ENCODE measurements around the gene PAFAH1B1. TPM values are rescaled to one million over a fixed set of nuclear protein-coding genes. Genes with fewer than 3 reads are reported as not detected.

Gene PAFAH1B1
- total RNA-seq, 4 donors from 2014 or later: 33.4 to 91.6 (median 78.8) TPM

DNA sequence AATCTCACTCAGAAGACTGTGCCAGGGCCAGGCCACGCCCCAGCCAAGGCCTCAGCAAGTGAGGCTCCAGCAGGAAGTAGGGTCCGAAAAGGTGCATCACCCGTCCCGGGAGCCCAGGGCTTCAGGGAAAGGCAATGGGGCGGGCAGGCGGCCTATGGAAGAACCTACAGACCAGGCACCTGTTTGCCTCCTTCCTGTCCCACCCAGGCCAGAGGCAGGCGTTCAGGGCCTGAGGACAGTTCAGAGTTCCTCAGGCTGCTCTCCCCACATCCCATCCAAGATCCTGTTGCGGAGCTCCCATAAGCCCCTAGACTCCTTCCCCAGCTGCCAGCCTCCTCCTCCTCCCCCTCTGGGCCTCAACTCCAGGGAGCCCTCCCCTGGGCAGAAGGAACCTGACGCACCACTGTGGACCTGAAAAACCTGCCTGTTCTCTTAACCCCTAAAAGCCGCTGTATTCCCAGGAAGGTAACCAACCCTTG lies 115.8 kb downstream of the PAFAH1B1 start:
- intact Hi-C loops (cut with DNase I): no loop called here
- Histone ChIP-seq H3K36me3 (peaks cover 0 to 21% (median 0%) of the 10 kb centered on the region in 3 donors), H3K27me3 (no peaks in the 10 kb centered on the region), H3K27ac (peak overlapping the region; percentile 91 to 96 (median 92)), H3K9me3 (no peaks in the 10 kb centered on the region), H3K4me3 (peak overlapping the region; percentile 84 to 99 (median 94)), H3K4me1 (peaks cover 48 to 90% (median 57%) of the 10 kb centered on the region in 3 donors)
- TF ChIP-seq POLR2A (IDR thresholded peaks at IDR 0.05): peak in 1 of 4 donors; percentile 36
- TF ChIP-seq, protein P1, sequence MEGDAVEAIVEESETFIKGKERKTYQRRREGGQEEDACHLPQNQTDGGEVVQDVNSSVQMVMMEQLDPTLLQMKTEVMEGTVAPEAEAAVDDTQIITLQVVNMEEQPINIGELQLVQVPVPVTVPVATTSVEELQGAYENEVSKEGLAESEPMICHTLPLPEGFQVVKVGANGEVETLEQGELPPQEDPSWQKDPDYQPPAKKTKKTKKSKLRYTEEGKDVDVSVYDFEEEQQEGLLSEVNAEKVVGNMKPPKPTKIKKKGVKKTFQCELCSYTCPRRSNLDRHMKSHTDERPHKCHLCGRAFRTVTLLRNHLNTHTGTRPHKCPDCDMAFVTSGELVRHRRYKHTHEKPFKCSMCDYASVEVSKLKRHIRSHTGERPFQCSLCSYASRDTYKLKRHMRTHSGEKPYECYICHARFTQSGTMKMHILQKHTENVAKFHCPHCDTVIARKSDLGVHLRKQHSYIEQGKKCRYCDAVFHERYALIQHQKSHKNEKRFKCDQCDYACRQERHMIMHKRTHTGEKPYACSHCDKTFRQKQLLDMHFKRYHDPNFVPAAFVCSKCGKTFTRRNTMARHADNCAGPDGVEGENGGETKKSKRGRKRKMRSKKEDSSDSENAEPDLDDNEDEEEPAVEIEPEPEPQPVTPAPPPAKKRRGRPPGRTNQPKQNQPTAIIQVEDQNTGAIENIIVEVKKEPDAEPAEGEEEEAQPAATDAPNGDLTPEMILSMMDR (IDR thresholded peaks at IDR 0.05): no peak
- WGBS, 2 donors: 19 to 33% methylated on average over 1 to 8 of the region's 10 CpGs
- DNase-seq: no peak

DNA sequence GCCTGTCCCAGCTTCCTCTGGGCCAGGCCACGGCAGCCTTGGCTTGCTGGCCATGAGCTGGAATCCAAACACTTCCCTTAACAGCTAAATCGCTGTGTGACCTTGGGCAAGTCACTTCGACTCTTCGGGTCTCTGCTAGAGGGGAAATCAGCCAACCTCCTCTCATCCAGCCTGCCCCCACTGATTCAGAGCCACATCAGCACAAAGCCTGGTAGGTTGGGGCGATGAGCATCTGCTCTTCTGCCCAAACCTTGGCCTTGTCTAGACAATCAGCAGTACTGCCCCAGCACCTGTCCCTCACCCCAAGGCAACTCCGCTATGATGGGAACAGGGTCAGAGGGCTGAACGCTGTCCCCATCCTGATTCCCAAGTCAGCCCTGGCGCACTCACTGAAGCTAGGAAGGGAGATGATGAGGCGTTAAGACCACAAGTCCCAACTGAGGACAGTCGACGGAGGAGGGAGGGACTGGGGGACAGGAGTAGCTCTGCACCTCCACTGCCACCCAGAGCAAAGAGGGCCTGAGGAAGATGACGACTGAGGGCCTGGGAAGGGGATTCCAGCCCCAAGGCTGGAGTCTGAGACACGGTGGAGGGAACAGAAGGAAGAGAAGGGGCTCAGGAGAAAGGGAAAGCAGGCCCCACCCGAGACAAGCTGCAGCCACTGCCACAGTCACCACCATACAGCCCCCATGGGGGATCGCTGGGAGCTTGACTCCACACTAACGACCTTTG lies 116.8 kb downstream of the PAFAH1B1 start:
- Histone ChIP-seq H3K36me3 (peaks cover 0 to 11% (median 0%) of the 10 kb centered on the region in 3 donors), H3K27me3 (no peaks in the 10 kb centered on the region), H3K27ac (peak overlapping the region; percentile 91 to 96 (median 92)), H3K4me3 (peak overlapping the region; percentile 84 to 99 (median 94)), H3K9me3 (no peaks in the 10 kb centered on the region), H3K4me1 (peaks cover 48 to 81% (median 57%) of the 10 kb centered on the region in 3 donors)
- WGBS, 2 donors: 10 to 14% methylated on average over 6 to 13 of the region's 16 CpGs
- intact Hi-C loops (cut with DNase I): no loop called here
- no peak for DNase-seq
- TF ChIP-seq, protein P1 (IDR thresholded peaks at IDR 0.05): no peak
- no peak for TF ChIP-seq POLR2A (IDR thresholded peaks at IDR 0.05)

DNA sequence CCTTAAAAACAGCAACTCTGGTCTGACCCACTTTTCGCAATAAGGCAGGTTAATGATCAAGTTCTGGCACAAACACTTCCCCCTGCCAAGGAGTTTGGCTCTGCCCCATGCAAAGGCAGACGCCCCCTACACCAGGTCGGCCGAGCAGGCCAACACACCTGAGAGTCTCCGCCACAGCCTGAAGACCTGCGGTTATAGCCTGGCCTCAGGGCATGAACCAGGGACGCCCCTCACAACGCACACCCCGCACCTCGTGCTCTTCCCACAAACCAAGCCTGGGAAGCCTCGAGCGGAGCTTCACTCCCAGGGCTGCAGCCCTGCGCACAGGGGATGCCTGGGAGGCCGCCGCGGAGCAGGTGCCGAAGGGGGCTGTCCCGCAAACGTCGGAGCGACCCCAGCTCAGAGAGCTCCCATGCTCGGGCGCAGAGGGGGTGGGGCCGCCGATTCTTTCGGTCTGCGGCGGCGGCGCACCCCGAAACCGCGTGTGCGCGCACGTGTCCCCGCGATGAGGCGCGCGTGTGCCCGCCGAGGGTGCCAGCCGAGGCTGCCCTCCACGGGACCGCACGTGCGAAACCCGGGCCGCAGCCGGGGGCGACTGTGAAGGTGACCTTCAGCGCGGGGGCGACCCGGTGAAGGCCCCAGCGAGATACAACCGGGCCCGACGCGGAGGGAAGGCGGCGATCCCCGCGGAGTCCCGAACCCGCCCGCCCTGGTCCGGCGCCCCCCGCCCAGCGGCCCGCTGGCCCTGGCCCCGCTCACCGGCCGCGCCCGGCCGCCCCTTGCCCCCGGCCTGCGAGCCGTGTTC lies 117.6 kb downstream of the PAFAH1B1 start:
- Histone ChIP-seq H3K4me3 (peak overlapping the region; percentile 84 to 99 (median 94)), H3K4me1 (peaks cover 48 to 74% (median 57%) of the 10 kb centered on the region in 3 donors), H3K27ac (peak overlapping the region; percentile 91 to 96 (median 92)), H3K36me3 (peaks cover 0 to 3% (median 0%) of the 10 kb centered on the region in 3 donors), H3K9me3 (no peaks in the 10 kb centered on the region), H3K27me3 (no peaks in the 10 kb centered on the region)
- intact Hi-C loops (cut with DNase I): no loop called here
- WGBS, 2 donors: 1 to 13% methylated on average over 1 to 39 of the region's 82 CpGs
- TF ChIP-seq, protein P1 (IDR thresholded peaks at IDR 0.05): no peak
- no peak for TF ChIP-seq POLR2A (IDR thresholded peaks at IDR 0.05)
- no peak for DNase-seq

GRCh38 chr17:2711608-2712299 lies 118.3 kb downstream of the PAFAH1B1 start, which contains the start of gene CLUH:
TSS of gene CLUH (minus strand) at chr17:2711764. CDS start at chr17:2711661, 103 bp downstream.
- H3K4me3 ChIP-seq: peak within 1 kb of the TSS; percentile 84 to 99 (median 94)
- H3K4me1 ChIP-seq: peaks cover 48 to 66% (median 54%) of the 10 kb centered on the region in 3 donors
- no peaks in the 10 kb centered on the region for H3K27me3 ChIP-seq
- H3K27ac ChIP-seq: peak within 1 kb of the TSS; percentile 91 to 96 (median 92)
- H3K9me3 ChIP-seq: no peaks in the 10 kb centered on the region
- TF ChIP-seq, protein P1 (IDR thresholded peaks at IDR 0.05): no peak
- TF ChIP-seq POLR2A (IDR thresholded peaks at IDR 0.05): peak in 3 of 4 donors; percentile 62 to 81 (median 79)
- intact Hi-C loops (cut with DNase I): no loop called here
- peak; percentile 70 for DNase-seq
- 20% methylated on average over 1 of the region's 76 CpGs; no CpG with 5 or more reads in 1 of the 2 donors for WGBS, 2 donors
- peaks cover 0 to 3% (median 0%) of the 10 kb centered on the region in 3 donors for H3K36me3 ChIP-seq

Data from esophagus squamous epithelium (tissue), 5 donors.